WTC11 (cell line): Measurements from ENCODE around the gene DPPA5.

Experiments used
- IRF2 ChIP-seq: sonication (generic); formaldehyde crosslinking; IDR thresholded peaks from 2 replicates; pipeline ENCODE4 v1.8.0; 2022; ENCODE audit warnings: low read depth, missing genetic modification reagents, borderline replicate concordance
- ZNF138 ChIP-seq: sonication (generic); formaldehyde crosslinking; conservative IDR thresholded peaks from 2 replicates; pipeline ENCODE4 v1.8.1; 2022; ENCODE audit warnings: mild to moderate bottlenecking, moderate library complexity, missing genetic modification reagents
- ZNF512 ChIP-seq: sonication (generic); formaldehyde crosslinking; IDR thresholded peaks from 2 replicates; pipeline ENCODE4 v1.8.1; 2022; ENCODE audit warnings: missing genetic modification reagents, borderline replicate concordance

GRCh38 chr6:73353636-73354593 is at the start of gene DPPA5:
- no peak for TF ChIP-seq ZNF512 (CRISPR knock-in tag)
- TF ChIP-seq ZNF138: no peak
- TF ChIP-seq IRF2 (CRISPR knock-in tag): no peak
